IMR-90 (cell line): ENCODE results near the gene TRAF3. TPM values are rescaled to one million over a fixed set of nuclear protein-coding genes. Genes with fewer than 3 reads are reported as not detected.

Experiments
- ATAC-seq: fragments of 200-7000 bp; cut with Tn5 transposase; 2 replicates; pipeline ENCODE4 v1.9.1; 2020; ENCODE audit warnings: low read depth, mild to moderate bottlenecking, moderate library complexity
- BruUV-seq: library from RNA; stranded (reverse); fragments of 400-500 nt; replicated peaks from 2 replicates; lab custom pipeline; 2021; lab: Mats Ljungman, UMichigan
- CTCF ChIA-PET: fragments of 300-600 bp; formaldehyde crosslinking; extraction: SDS; loops from one replicate; lab custom pipeline; 2021; ENCODE audit warnings: antibody characterized with exemption; lab: Yijun Ruan, JAX
- POLR2A ChIA-PET: fragments of 300-600 bp; sonication (Branson Sonifier 250); formaldehyde crosslinking; loops from one replicate; lab custom pipeline; 2022; ENCODE audit warnings: antibody characterized with exemption; ENCODE audit not compliant: unreplicated experiment; lab: Charles Lee
- DNase-seq: peaks from one replicate; pipeline ENCODE4 v3.0.0; 2013
- H2AFZ ChIP-seq: replicated peaks from 2 replicates; pipeline ENCODE3; 2013; ENCODE audit warnings: low read length, mild to moderate bottlenecking; ENCODE audit not compliant: poor library complexity
- H2AK5ac ChIP-seq: 2 replicates; pipeline ENCODE4 v1.6.1; 2013; ENCODE audit warnings: low read depth, low read length, inconsistent platforms
- H2AK9ac ChIP-seq: replicated peaks from 2 replicates; pipeline ENCODE3; 2013; ENCODE audit warnings: mild to moderate bottlenecking, low read depth, low read length, moderate library complexity; ENCODE audit not compliant: poor library complexity
- H2BK120ac ChIP-seq: 2 replicates; pipeline ENCODE4 v1.6.1; 2013; ENCODE audit warnings: low read depth, low read length, inconsistent platforms
- H2BK15ac ChIP-seq: 3 replicates; pipeline ENCODE4 v1.6.1; 2013; ENCODE audit warnings: low read depth, low read length, inconsistent platforms
- H2BK20ac ChIP-seq: 2 replicates; pipeline ENCODE4 v1.6.1; 2013; ENCODE audit warnings: low read depth, mild to moderate bottlenecking, inconsistent platforms, low read length, moderate library complexity
- H2BK5ac ChIP-seq: 2 replicates; pipeline ENCODE4 v1.6.1; 2013; ENCODE audit warnings: mild to moderate bottlenecking, low read depth, low read length, inconsistent platforms; ENCODE audit not compliant: poor library complexity, severe bottlenecking
- H3K14ac ChIP-seq: replicated peaks from 2 replicates; pipeline ENCODE4 v1.6.1; 2013; ENCODE audit warnings: low read depth, low read length, inconsistent platforms
- H3K18ac ChIP-seq: 2 replicates; pipeline ENCODE4 v1.6.1; 2013; ENCODE audit warnings: low read depth, low read length, control low read depth
- H3K23ac ChIP-seq: 2 replicates; pipeline ENCODE4 v1.6.1; 2013; ENCODE audit warnings: low read depth, low read length, inconsistent platforms
- H3K27ac ChIP-seq: 2 replicates; pipeline ENCODE4 v1.5.1; 2013; ENCODE audit warnings: mild to moderate bottlenecking, control low read depth, low read length; ENCODE audit not compliant: insufficient read depth
- H3K27me3 ChIP-seq: 2 replicates; pipeline ENCODE4 v1.6.1; 2013; ENCODE audit warnings: low read length; ENCODE audit not compliant: control insufficient read depth, insufficient read depth
- H3K36me3 ChIP-seq: 2 replicates; pipeline ENCODE4 v1.6.1; 2013; ENCODE audit warnings: low read length, mixed read lengths; ENCODE audit not compliant: control insufficient read depth, insufficient read depth
- H3K4ac ChIP-seq: 2 replicates; pipeline ENCODE4 v1.6.1; 2013; ENCODE audit warnings: low read depth, low read length, inconsistent platforms
- H3K4me1 ChIP-seq: 2 replicates; pipeline ENCODE4 v1.6.1; 2013; ENCODE audit warnings: low read length, mixed read lengths; ENCODE audit not compliant: control insufficient read depth, insufficient read depth
- H3K4me2 ChIP-seq: 2 replicates; pipeline ENCODE4 v1.6.1; 2013; ENCODE audit warnings: low read depth, mild to moderate bottlenecking, control low read depth, low read length, moderate library complexity
- H3K4me3 ChIP-seq: 2 replicates; pipeline ENCODE4 v1.5.1; 2013; ENCODE audit warnings: low read depth, mild to moderate bottlenecking, control low read depth, low read length, moderate library complexity; ENCODE audit not compliant: insufficient read depth
- H3K56ac ChIP-seq: 2 replicates; pipeline ENCODE4 v1.6.1; 2013; ENCODE audit warnings: low read length, inconsistent platforms; ENCODE audit not compliant: insufficient read depth; ENCODE audit errors: extremely low read depth
- H3K79me1 ChIP-seq, 2 experiments: 2 replicates each; pipeline ENCODE4 v1.6.1; 2013; ENCODE audit warnings: low read length in 2 of 2, inconsistent platforms in 1 of 2, low read depth in 1 of 2
- H3K9ac ChIP-seq: 2 replicates; pipeline ENCODE4 v1.6.1; 2013; ENCODE audit warnings: low read depth, low read length, control low read depth
- H3K9me1 ChIP-seq: 2 replicates; pipeline ENCODE4 v1.6.1; 2013; ENCODE audit warnings: low read length, inconsistent platforms; ENCODE audit not compliant: insufficient read depth
- H3K9me3 ChIP-seq: 2 replicates; pipeline ENCODE4 v1.6.1; 2013; ENCODE audit warnings: low read length; ENCODE audit not compliant: control insufficient read depth, insufficient read depth
- H4K20me1 ChIP-seq: 2 replicates; pipeline ENCODE4 v1.6.1; 2013; ENCODE audit warnings: low read length, inconsistent platforms; ENCODE audit not compliant: insufficient read depth
- H4K5ac ChIP-seq: 2 replicates; pipeline ENCODE4 v1.6.1; 2013; ENCODE audit warnings: mild to moderate bottlenecking, low read depth, low read length, control low read depth
- H4K8ac ChIP-seq, 2 experiments: 2 replicates each; pipeline ENCODE4 v1.6.1; 2013; ENCODE audit warnings: low read depth in 2 of 2, low read length in 2 of 2, control low read depth in 1 of 2, inconsistent platforms in 1 of 2
- H4K91ac ChIP-seq: 2 replicates; pipeline ENCODE4 v1.6.1; 2013; ENCODE audit warnings: low read depth, low read length, inconsistent platforms; ENCODE audit not compliant: insufficient read depth
- CHD1 ChIP-seq: IDR thresholded peaks from 2 replicates; pipeline ENCODE4 v1.6.1; 2012; ENCODE audit warnings: low read depth, low read length, improper control_type of control experiment
- CTCF ChIP-seq: conservative IDR thresholded peaks from 2 replicates; pipeline ENCODE4 v1.5.1; 2012; ENCODE audit warnings: mild to moderate bottlenecking, low read depth, low read length, improper control_type of control experiment
- RAD21 ChIP-seq: IDR thresholded peaks from 2 replicates; pipeline ENCODE4 v1.6.1; 2012; ENCODE audit warnings: low read length, improper control_type of control experiment
- SMC3 ChIP-seq: fragments of 150-350 bp; IDR thresholded peaks from 2 replicates; pipeline ENCODE4 v1.6.1; 2016; ENCODE audit warnings: low read depth, mild to moderate bottlenecking, antibody characterized with exemption, low read length, moderate library complexity
- USF2 ChIP-seq: fragments of 150-350 bp; IDR thresholded peaks from 2 replicates; pipeline ENCODE4 v1.6.1; 2017; ENCODE audit warnings: mild to moderate bottlenecking, antibody characterized with exemption, low read length, low read depth
- WGBS, 2 experiments: methylation state at CpG; one replicate each; pipeline versions ENCODE4 v1.1.5 to v1.1.7; 2013; ENCODE audit warnings: missing lambda C conversion rate in 2 of 2; ENCODE audit not compliant: insufficient read length in 1 of 2; ENCODE audit errors: extremely low coverage in 2 of 2; 5-methylcytosine and 5-hydroxymethylcytosine counted together
- dilution Hi-C: fragments of 300-500 bp; cut with HindIII; formaldehyde crosslinking; loops from one replicate; pipeline ENCODE4 v1.14.3; 2018; ENCODE audit warnings: low sequenced_read_pairs; ENCODE audit not compliant: unreplicated experiment
- in situ Hi-C: fragments of 300-500 bp; cut with MboI; formaldehyde crosslinking; loops from 3 replicates; pipeline ENCODE4 v1.14.3; 2019; ENCODE audit warnings: low sequenced_read_pairs, inconsistent platforms, mixed read lengths
- intact Hi-C: fragments of 100-400 bp; cut with micrococcal nuclease; formaldehyde crosslinking; loops from 2 replicates; pipeline ENCODE4 v1.10.0; 2022
- polyA plus RNA-seq, 3 experiments: library from polyadenylated mRNA; depleted of rRNA; stranded (reverse); fragments of >200 nt; gene quantifications; 2 replicates each; pipeline ENCODE4 v1.2.3, GENCODE V29; 2012; ENCODE audit warnings: low replicate concordance in 1 of 3
- total RNA-seq: library from RNA; depleted of rRNA; stranded (reverse); fragments of >200 nt; gene quantifications from 2 replicates; pipeline ENCODE4 v1.2.3, GENCODE V29; 2012

Gene TRAF3
- total and polyA plus RNA-seq, 2 of the 4 experiments (the other 2 are of a cell fraction): 21.2 to 25.3 TPM

DNA sequence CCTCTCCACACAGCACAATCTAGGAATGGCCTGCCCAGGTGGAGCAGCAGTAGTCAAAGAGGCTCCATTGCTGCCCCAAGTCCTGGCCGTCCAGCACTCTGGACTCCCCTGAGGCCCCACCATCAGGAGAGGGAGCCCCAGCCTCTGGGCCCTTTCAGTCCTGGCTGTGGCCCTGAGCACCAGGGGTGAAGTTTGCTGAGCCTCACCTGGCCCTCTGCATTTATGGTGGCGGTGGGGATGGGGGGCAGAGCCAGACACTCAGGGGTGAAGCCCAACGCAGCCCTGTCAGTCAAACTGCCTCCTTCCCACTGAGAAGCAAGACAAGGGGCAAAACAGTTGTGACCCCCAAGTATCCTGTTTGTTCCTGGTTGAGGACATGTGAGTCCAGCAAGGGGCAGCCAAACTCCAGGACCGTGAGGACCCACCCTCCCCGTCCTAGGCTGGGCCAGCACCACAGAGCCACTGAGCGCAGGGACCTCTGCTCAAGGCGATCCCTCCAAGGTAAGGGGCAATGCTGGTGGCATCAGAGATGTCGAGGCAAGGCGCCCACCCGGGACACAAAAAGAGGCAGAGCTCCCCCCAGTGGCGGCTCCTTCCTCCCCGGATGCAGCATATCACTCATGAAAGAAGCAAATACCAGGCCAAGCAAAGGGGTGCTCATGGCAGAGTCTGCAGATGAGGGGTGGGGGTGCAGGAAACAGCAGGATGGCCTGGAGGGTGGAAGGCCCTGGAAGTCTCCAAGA lies 140.4 kb downstream of the TRAF3 start:
- Histone ChIP-seq H3K79me1 (no peaks in the 10 kb centered on the region), H3K9ac (no peak overlapping the region), H3K56ac (no peak overlapping the region), H3K4ac (no peak overlapping the region), H2BK5ac (no peak overlapping the region), H3K9me1 (0 out of 2 replicates have a peak, but pooled peaks cover 3% of the 10 kb centered on the region), H4K91ac (no peak overlapping the region), H2AFZ (peak overlapping the region; percentile 56), H3K4me3 (no peak overlapping the region), H4K5ac (no peak overlapping the region), H3K4me2 (0 out of 2 replicates have a peak overlapping the region, but pooled peaks have one; percentile 27), H3K27ac (no peak overlapping the region), H2AK9ac (no peak overlapping the region), H3K36me3 (no peaks in the 10 kb centered on the region), H2AK5ac (peak overlapping the region; percentile 25; the same call in 1 of the 2 replicates), H4K8ac (no peak overlapping the region), H4K20me1 (no peaks in the 10 kb centered on the region; the same call in 1 of the 2 replicates), H3K14ac (no peak overlapping the region), H2BK20ac (no peak overlapping the region), H3K4me1 (no peaks in the 10 kb centered on the region), H3K9me3 (peaks cover 2% of the 10 kb centered on the region; the same call in 1 of the 2 replicates), H2BK120ac (no peak overlapping the region), H3K18ac (no peak overlapping the region), H2BK15ac (no peak overlapping the region), H3K27me3 (peaks cover 9% of the 10 kb centered on the region), H3K23ac (no peak overlapping the region)
- 30% methylated on average over 4 of the region's 12 CpGs; no CpG with 5 or more reads in 1 of the 2 experiments for WGBS, 2 experiments
- TF ChIP-seq CHD1 (no peak), RAD21 (peak; percentile 74), CTCF (peak; percentile 72), SMC3 (peak; percentile 72), USF2 (no peak)
- intact Hi-C loops (loop anchor here (1.0 to 10.0 kb wide), 5 partner anchors 142 to 479 kb away; partner anchors contain the start of gene RCOR1), in situ Hi-C loops (loop anchor here (10.0 kb wide), 2 partner anchors 143 to 223 kb away; partner anchors contain the start of gene TRAF3), dilution Hi-C loops (no loop called here)
- ChIA-PET POLR2A (no interaction called here), CTCF (interaction anchor here (0.6 kb wide), 1 partner anchor 143 kb away, joined by 4 read pairs; no protein-coding TSS in a partner anchor)
- DNase-seq (peak; percentile 24), ATAC-seq (peak; percentile 74)
- no TSS peak for BruUV-seq
